ENCODE results near the gene HK1. TPM values are rescaled to one million over a fixed set of nuclear protein-coding genes. Genes with fewer than 3 reads are reported as not detected.

Gene HK1
- total RNA-seq, 1 experiment from 2014 or later: 219 TPM

- Mint-ChIP-seq H3K9me3 (peaks cover 4% of the 10 kb centered on the region; the same call in 1 of the 2 replicates), H3K4me1 (peaks cover 42% of the 10 kb centered on the region), H3K36me3 (peaks cover 71% of the 10 kb centered on the region), H3K27me3 (ENCODE audit: low read depth) (no peaks in the 10 kb centered on the region), H3K4me3 (no peak overlapping the region; the same call in 1 of the 2 replicates), H3K27ac (peak overlapping the region; percentile 98)
- ChIA-PET POLR2A (interaction anchor here (0.9 to 1.8 kb wide), 8 partner anchors 14 to 77 kb away, joined by 3 to 7 read pairs (median 3); no protein-coding TSS in a partner anchor), CTCF (interaction anchor here (0.7 to 3.0 kb wide), 17 partner anchors 9 to 167 kb away, joined by 3 to 31 read pairs (median 5); no protein-coding TSS in a partner anchor)
- DNase-seq (ENCODE audit: low spot score): peak; percentile 59
- ATAC-seq: peak; percentile 77
- TF ChIP-seq STAT6 (CRISPR knock-in tag; conservative IDR thresholded peaks at IDR 0.05; ENCODE audit: low read depth) (no peak), ZNF671 (CRISPR knock-in tag; IDR thresholded peaks at IDR 0.05) (0 out of 2 replicates have a peak, but pooled peaks have one; percentile 24), MAX (CRISPR knock-in tag; IDR thresholded peaks at IDR 0.05) (0 out of 2 replicates have a peak, but pooled peaks have one; percentile 22), ZNF423 (CRISPR knock-in tag; IDR thresholded peaks at IDR 0.05) (peak; percentile 75), SP1 (CRISPR knock-in tag; conservative IDR thresholded peaks at IDR 0.05) (0 out of 2 replicates have a peak, but pooled peaks have one; percentile 42)
Measured at GRCh38 chr10:69389827-69390490, 111.7 kb downstream of the HK1 start.

DNA sequence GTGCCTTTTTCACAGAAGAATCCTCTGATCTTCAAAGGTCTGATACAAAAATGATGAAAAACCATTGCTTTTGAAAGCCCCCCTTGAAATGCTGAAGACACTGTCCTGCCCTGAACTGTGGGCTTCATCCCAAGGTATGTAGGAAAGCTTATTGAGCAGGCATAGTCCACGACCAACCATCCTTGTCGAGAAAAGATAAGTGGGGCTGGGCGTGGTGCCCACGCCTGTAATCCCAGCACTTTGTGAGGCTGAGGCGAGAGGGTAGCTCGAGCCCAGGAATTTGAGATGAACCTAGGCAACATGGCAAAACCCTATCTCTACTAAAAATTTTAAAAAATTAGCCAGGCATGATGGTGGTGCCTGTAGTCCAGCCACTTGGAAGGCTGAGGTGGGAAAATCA is 112.9 kb downstream of the HK1 start:
- peaks cover 66% of the 10 kb centered on the region for H3K36me3 Mint-ChIP-seq
- peaks cover 4% of the 10 kb centered on the region; the same call in 1 of the 2 replicates for H3K9me3 Mint-ChIP-seq
- H3K4me1 Mint-ChIP-seq: peaks cover 42% of the 10 kb centered on the region
- no peak for TF ChIP-seq ZNF317 (CRISPR knock-in tag; IDR thresholded peaks at IDR 0.05; ENCODE audit: borderline replicate concordance, low read depth)
- TF ChIP-seq MLX (CRISPR knock-in tag; IDR thresholded peaks at IDR 0.05): no peak
- no peak for TF ChIP-seq ZNF121 (CRISPR knock-in tag; IDR thresholded peaks at IDR 0.05)
- no peak for TF ChIP-seq FOXK1 (CRISPR knock-in tag; IDR thresholded peaks at IDR 0.05)
- TF ChIP-seq, protein P1, sequence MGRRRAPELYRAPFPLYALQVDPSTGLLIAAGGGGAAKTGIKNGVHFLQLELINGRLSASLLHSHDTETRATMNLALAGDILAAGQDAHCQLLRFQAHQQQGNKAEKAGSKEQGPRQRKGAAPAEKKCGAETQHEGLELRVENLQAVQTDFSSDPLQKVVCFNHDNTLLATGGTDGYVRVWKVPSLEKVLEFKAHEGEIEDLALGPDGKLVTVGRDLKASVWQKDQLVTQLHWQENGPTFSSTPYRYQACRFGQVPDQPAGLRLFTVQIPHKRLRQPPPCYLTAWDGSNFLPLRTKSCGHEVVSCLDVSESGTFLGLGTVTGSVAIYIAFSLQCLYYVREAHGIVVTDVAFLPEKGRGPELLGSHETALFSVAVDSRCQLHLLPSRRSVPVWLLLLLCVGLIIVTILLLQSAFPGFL (CRISPR knock-in tag; IDR thresholded peaks at IDR 0.05; ENCODE audit: borderline replicate concordance): no peak
- TF ChIP-seq, protein P2, sequence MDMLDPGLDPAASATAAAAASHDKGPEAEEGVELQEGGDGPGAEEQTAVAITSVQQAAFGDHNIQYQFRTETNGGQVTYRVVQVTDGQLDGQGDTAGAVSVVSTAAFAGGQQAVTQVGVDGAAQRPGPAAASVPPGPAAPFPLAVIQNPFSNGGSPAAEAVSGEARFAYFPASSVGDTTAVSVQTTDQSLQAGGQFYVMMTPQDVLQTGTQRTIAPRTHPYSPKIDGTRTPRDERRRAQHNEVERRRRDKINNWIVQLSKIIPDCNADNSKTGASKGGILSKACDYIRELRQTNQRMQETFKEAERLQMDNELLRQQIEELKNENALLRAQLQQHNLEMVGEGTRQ (CRISPR knock-in tag; IDR thresholded peaks at IDR 0.05): no peak
- TF ChIP-seq, protein P3, sequence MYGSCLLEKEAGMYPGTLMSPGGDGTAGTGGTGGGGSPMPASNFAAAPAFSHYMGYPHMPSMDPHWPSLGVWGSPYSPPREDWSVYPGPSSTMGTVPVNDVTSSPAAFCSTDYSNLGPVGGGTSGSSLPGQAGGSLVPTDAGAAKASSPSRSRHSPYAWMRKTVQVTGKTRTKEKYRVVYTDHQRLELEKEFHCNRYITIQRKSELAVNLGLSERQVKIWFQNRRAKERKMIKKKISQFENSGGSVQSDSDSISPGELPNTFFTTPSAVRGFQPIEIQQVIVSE (CRISPR knock-in tag; IDR thresholded peaks at IDR 0.05; ENCODE audit: borderline replicate concordance): no peak
- no peak for TF ChIP-seq ZBTB21 (CRISPR knock-in tag; IDR thresholded peaks at IDR 0.05; ENCODE audit: borderline replicate concordance)
- TF ChIP-seq, protein P4, sequence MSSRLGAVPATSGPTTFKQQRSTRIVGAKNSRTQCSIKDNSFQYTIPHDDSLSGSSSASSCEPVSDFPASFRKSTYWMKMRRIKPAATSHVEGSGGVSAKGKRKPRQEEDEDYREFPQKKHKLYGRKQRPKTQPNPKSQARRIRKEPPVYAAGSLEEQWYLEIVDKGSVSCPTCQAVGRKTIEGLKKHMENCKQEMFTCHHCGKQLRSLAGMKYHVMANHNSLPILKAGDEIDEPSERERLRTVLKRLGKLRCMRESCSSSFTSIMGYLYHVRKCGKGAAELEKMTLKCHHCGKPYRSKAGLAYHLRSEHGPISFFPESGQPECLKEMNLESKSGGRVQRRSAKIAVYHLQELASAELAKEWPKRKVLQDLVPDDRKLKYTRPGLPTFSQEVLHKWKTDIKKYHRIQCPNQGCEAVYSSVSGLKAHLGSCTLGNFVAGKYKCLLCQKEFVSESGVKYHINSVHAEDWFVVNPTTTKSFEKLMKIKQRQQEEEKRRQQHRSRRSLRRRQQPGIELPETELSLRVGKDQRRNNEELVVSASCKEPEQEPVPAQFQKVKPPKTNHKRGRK (CRISPR knock-in tag; IDR thresholded peaks at IDR 0.05; ENCODE audit: borderline replicate concordance): no peak
- DNase-seq (ENCODE audit: low spot score): no peak
- CTCF ChIA-PET: interaction anchor here (1.6 to 3.0 kb wide), 4 partner anchors 16 to 156 kb away, joined by 4 to 31 read pairs (median 13); no protein-coding TSS in a partner anchor
- H3K4me3 Mint-ChIP-seq: no peak overlapping the region
- no peak for ATAC-seq
- POLR2A ChIA-PET: interaction anchor here (1.2 to 1.8 kb wide), 2 partner anchors 58 to 78 kb away, joined by 3 to 4 read pairs; no protein-coding TSS in a partner anchor
- peak overlapping the region; percentile 63 for H3K27ac Mint-ChIP-seq
- H3K27me3 Mint-ChIP-seq (ENCODE audit: low read depth): no peaks in the 10 kb centered on the region
